CD14-positive monocyte (primary cell): ENCODE results near the gene PIK3IP1. TPM values are rescaled to one million over a fixed set of nuclear protein-coding genes. Genes with fewer than 3 reads are reported as not detected.

Experiments used
- DNase-seq, 3 donors: peaks; one replicate each; pipeline ENCODE4 v3.0.0-alpha.2; 2011 to 2022
- H2AFZ ChIP-seq: 2 replicates; pipeline ENCODE4 v1.6.0; 2012; ENCODE audit warnings: mild to moderate bottlenecking, low read depth, low read length, inconsistent platforms; ENCODE audit not compliant: insufficient read depth, poor library complexity, severe bottlenecking
- H3K27ac ChIP-seq, 2 donors: 1 replicate in 1 of 2; 2 replicates in 1 of 2; pipeline ENCODE4 v1.5.1; 2012 to 2013; ENCODE audit warnings: low read length in 2 of 2, control low read depth in 1 of 2, inconsistent platforms in 1 of 2, low read depth in 1 of 2, mild to moderate bottlenecking in 1 of 2
- H3K27me3 ChIP-seq, 2 donors: one replicate each; pipeline versions ENCODE4 v1.6.0 to v1.6.1; 2011 to 2013; ENCODE audit warnings: low read length in 2 of 2; ENCODE audit not compliant: control insufficient read depth in 2 of 2, insufficient read depth in 2 of 2
- H3K36me3 ChIP-seq, 2 donors: replicated peaks in 1 of 2; 1 replicate in 1 of 2; 2 replicates in 1 of 2; pipeline versions ENCODE4 v1.5.1 to v1.6.1; 2012 to 2013; ENCODE audit warnings: low read length in 2 of 2, control low read depth in 1 of 2, inconsistent platforms in 1 of 2, mild to moderate bottlenecking in 1 of 2; ENCODE audit not compliant: insufficient read depth in 2 of 2, control insufficient read depth in 1 of 2
- H3K4me1 ChIP-seq, 2 donors: 1 replicate in 1 of 2; 2 replicates in 1 of 2; pipeline versions ENCODE4 v1.5.1 to v1.6.1; 2012 to 2013; ENCODE audit warnings: low read length in 2 of 2, control low read depth in 1 of 2, inconsistent platforms in 1 of 2, mild to moderate bottlenecking in 1 of 2, moderate library complexity in 1 of 2; ENCODE audit not compliant: insufficient read depth in 2 of 2, control insufficient read depth in 1 of 2
- H3K4me2 ChIP-seq: replicated peaks from 2 replicates; pipeline ENCODE3; 2012; ENCODE audit warnings: low read length, moderate library complexity, mild to moderate bottlenecking; ENCODE audit not compliant: poor library complexity, severe bottlenecking; ENCODE audit errors: extremely low read depth
- H3K4me3 ChIP-seq, 3 experiments: fragments of 200-600 bp in 1 of 3; sonication (generic) in 1 of 3; replicated peaks in 1 of 3; 1 replicate in 2 of 3; 2 replicates in 1 of 3; pipeline ENCODE4 v1.5.1; 2011 to 2013; ENCODE audit warnings: low read length in 3 of 3, mild to moderate bottlenecking in 3 of 3, control low read depth in 2 of 3, low read depth in 2 of 3, inconsistent platforms in 1 of 3, moderate library complexity in 1 of 3
- H3K79me2 ChIP-seq: 2 replicates; pipeline ENCODE4 v1.6.0; 2012; ENCODE audit warnings: mild to moderate bottlenecking, control low read depth, inconsistent platforms, low read length, moderate library complexity; ENCODE audit not compliant: insufficient read depth
- H3K9ac ChIP-seq: 2 replicates; pipeline ENCODE4 v1.6.0; 2017; ENCODE audit warnings: low read length, mild to moderate bottlenecking; ENCODE audit not compliant: insufficient read depth, poor library complexity, severe bottlenecking
- H3K9me3 ChIP-seq, 2 donors: replicated peaks in 1 of 2; 1 replicate in 1 of 2; 2 replicates in 1 of 2; pipeline versions ENCODE4 v1.5.1 to v1.6.1; 2012 to 2013; ENCODE audit warnings: low read length in 2 of 2, control low read depth in 1 of 2; ENCODE audit not compliant: control insufficient read depth in 1 of 2, insufficient read depth in 1 of 2
- H4K20me1 ChIP-seq: 2 replicates; pipeline ENCODE4 v1.6.0; 2012; ENCODE audit warnings: mild to moderate bottlenecking, low read length, control low read depth, moderate library complexity; ENCODE audit not compliant: insufficient read depth
- H3K27ac Mint-ChIP-seq, 7 donors: one replicate each; pipeline ENCODE4 v1.8.0; 2020; ENCODE audit warnings: mild to moderate bottlenecking in 7 of 7, mixed read lengths in 7 of 7, moderate library complexity in 6 of 7, inconsistent platforms in 2 of 7
- H3K27me3 Mint-ChIP-seq, 3 donors: one replicate each; pipeline ENCODE4 v1.8.0; 2021 to 2022; ENCODE audit warnings: low read depth in 3 of 3, mild to moderate bottlenecking in 3 of 3, mixed read lengths in 3 of 3, moderate library complexity in 3 of 3, inconsistent platforms in 1 of 3
- H3K36me3 Mint-ChIP-seq, 2 donors: one replicate each; pipeline ENCODE4 v1.8.0; 2020; ENCODE audit warnings: mixed read lengths in 2 of 2, inconsistent platforms in 1 of 2, mild to moderate bottlenecking in 1 of 2
- H3K4me1 Mint-ChIP-seq: one replicate; pipeline ENCODE4 v1.8.0; 2020; ENCODE audit warnings: mild to moderate bottlenecking, mixed read lengths
- H3K4me3 Mint-ChIP-seq, 2 donors: one replicate each; pipeline ENCODE4 v1.8.0; 2020; ENCODE audit warnings: mild to moderate bottlenecking in 2 of 2, mixed read lengths in 2 of 2, moderate library complexity in 1 of 2
- H3K9me3 Mint-ChIP-seq, 7 donors: one replicate each; pipeline ENCODE4 v1.8.0; 2020 to 2022; ENCODE audit warnings: mixed read lengths in 7 of 7, mild to moderate bottlenecking in 6 of 7, moderate library complexity in 6 of 7, inconsistent platforms in 2 of 7
- WGBS: methylation state at CpG from one replicate; pipeline ENCODE4 v1.1.5; 2013; ENCODE audit warnings: missing lambda C conversion rate; ENCODE audit not compliant: insufficient coverage; 5-methylcytosine and 5-hydroxymethylcytosine counted together
- intact Hi-C, 2 donors: fragments of 100-400 bp; cut with micrococcal nuclease; formaldehyde crosslinking; loops; one replicate each; pipeline versions ENCODE4 v1.15.0 to v1.15.1; 2023
- polyA plus RNA-seq, 3 donors: library from polyadenylated mRNA; depleted of rRNA in 1 of 3; unstranded in 2 of 3; stranded (reverse) in 1 of 3; fragments of 300-500 nt in 2 of 3; fragments of >200 nt in 1 of 3; fragmentation: Illumina TruSeq in 2 of 3; gene quantifications; 1 replicate in 2 of 3; 2 replicates in 1 of 3; pipeline ENCODE4 v1.2.3, GENCODE V29; 2012 to 2021
- TF ChIP-seq, protein P1 (sequence below): fragments of 200-600 bp; IDR thresholded peaks from one replicate; pipeline ENCODE4 v1.8.0; 2022; ENCODE audit warnings: antibody characterized with exemption, mild to moderate bottlenecking

Gene PIK3IP1
- polyA plus RNA-seq, 3 donors = 21.8 to 37.3 (median 21.9) TPM

DNA sequence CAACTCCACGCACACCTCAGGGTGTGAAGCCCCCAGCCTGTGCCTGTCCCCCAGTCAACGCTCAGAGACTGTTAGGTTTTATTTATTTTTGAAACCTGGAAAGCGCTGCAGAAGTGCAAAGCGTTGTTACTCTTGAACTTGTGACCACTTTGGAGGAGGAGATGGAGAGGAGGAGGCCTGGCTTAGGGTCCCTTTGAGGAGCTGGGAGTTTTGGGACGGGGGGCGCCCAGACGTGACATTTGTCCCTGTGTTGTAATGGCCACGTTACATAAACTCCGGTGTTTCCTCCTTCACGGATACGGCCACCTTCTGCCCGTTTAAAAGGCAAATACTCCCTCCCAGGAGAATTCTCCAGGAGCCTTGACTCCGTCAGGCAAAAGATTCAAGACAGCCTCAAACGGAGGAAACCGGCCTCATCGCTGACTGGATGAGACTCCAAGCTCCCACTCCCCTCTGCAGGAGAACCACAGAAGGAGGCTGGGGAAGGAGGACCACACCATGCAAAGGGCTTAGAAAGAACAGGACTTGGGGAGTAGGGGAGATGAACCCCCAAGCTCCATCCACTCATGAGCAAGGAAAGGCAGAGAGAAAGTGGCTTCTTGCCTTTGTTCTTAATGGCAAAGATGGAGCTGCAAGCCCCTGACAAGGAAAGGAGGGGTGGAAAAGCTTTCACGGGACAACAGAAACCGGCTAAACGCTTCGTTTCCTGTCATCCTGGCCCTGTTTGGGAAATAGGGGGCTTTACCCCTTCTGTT is 630 bp downstream of the PIK3IP1 start:
- Mint-ChIP-seq H3K27ac (peak overlapping the region; percentile 86 to 99 (median 93)), H3K36me3 (peaks cover 14 to 24% of the 10 kb centered on the region in 2 donors), H3K4me3 (peak overlapping the region; percentile 92 to 98), H3K4me1 (peaks cover 70% of the 10 kb centered on the region), H3K9me3 (peaks cover 0 to 1% (median 0%) of the 10 kb centered on the region in 7 donors), H3K27me3 (peaks cover 0 to 5% (median 3%) of the 10 kb centered on the region in 3 donors)
- intact Hi-C loops = loop anchor here in 1 of 2 donors (5.0 kb wide), 3 partner anchors 59 to 324 kb away; partner anchors contain the start of genes MORC2, RNF185 and TUG1
- H3K36me3 ChIP-seq = peaks cover 9 to 15% of the 10 kb centered on the region in 2 donors
- peak overlapping the region; percentile 91 for H3K4me2 ChIP-seq
- peak overlapping the region; percentile 96 to 99 for H3K27ac ChIP-seq
- H3K4me1 ChIP-seq = peaks cover 78 to 94% of the 10 kb centered on the region in 2 donors
- WGBS = under 1% methylated on average over 12 of the region's 20 CpGs
- no peaks in the 10 kb centered on the region for H3K9me3 ChIP-seq
- peak in 1 of 3 donors; percentile 41 for DNase-seq
- peak overlapping the region; percentile 75 for H2AFZ ChIP-seq
- peaks cover 9% of the 10 kb centered on the region for H3K79me2 ChIP-seq
- H3K27me3 ChIP-seq = no peaks in the 10 kb centered on the region
- TF ChIP-seq, protein P1, sequence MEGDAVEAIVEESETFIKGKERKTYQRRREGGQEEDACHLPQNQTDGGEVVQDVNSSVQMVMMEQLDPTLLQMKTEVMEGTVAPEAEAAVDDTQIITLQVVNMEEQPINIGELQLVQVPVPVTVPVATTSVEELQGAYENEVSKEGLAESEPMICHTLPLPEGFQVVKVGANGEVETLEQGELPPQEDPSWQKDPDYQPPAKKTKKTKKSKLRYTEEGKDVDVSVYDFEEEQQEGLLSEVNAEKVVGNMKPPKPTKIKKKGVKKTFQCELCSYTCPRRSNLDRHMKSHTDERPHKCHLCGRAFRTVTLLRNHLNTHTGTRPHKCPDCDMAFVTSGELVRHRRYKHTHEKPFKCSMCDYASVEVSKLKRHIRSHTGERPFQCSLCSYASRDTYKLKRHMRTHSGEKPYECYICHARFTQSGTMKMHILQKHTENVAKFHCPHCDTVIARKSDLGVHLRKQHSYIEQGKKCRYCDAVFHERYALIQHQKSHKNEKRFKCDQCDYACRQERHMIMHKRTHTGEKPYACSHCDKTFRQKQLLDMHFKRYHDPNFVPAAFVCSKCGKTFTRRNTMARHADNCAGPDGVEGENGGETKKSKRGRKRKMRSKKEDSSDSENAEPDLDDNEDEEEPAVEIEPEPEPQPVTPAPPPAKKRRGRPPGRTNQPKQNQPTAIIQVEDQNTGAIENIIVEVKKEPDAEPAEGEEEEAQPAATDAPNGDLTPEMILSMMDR = no peak
- peak overlapping the region; percentile 68 to 96 (median 94) for H3K4me3 ChIP-seq
- peak overlapping the region; percentile 84 for H3K9ac ChIP-seq
- peaks cover 12% of the 10 kb centered on the region for H4K20me1 ChIP-seq

DNA sequence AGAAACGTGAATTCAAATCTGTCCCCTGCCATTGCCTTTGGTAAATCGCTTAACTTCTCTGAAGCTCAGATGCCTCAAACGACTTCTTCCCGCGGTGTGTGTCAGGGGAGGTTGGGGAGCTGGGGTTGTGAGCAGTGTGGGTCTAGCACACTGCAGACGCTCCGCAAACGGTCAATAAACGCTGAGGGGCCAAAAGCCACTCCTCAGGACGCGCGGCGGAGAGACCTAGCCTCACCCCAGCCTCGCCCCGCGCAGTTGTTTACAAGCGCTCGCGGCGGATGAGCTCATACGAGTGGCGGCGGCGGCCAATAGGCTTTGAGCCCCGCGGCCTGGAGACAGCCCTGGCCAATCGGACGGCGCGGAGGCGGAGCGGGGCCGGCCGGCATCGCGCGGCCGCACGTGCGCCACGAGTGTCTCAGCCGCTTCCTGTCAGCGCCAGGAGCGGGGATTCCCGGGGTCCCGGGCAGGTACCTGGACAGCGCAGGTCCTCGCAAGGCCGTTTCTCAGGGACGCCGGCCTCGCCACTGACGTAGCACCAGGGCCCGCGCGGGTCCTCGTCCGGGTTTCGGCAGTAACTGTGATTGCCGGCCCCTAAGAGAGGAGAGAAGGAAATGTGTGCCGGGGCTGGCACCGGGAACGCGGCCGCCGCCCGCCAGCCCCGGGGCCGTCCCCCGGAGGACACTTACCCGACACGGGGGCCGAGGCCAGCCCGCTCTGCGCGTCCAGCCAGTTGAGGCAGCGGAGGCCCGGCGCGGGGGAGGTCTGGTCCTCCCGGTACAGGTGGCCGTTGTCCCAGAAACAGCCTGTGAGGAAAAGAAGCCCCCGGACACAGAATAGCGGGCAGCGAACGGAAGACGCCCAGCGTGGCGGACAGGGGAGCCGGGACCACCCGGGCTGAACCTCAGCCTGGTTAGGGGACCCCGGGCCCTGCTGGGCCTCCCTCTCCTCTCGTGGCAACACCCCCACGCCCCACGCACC is 1.5 kb downstream of the PIK3IP1 start:
- H3K27ac Mint-ChIP-seq = peak overlapping the region; percentile 99 to 100 (median 99)
- H3K4me3 Mint-ChIP-seq = peak overlapping the region; percentile 92 to 97
- peak overlapping the region; percentile 84 for H3K9ac ChIP-seq
- H3K36me3 Mint-ChIP-seq = peaks cover 22 to 30% of the 10 kb centered on the region in 2 donors
- H3K9me3 ChIP-seq = no peaks in the 10 kb centered on the region
- H3K4me1 ChIP-seq = peaks cover 74 to 92% of the 10 kb centered on the region in 2 donors
- H3K4me2 ChIP-seq = peak overlapping the region; percentile 91
- under 1% methylated on average over 85 of the region's 95 CpGs for WGBS
- peaks cover 17 to 24% of the 10 kb centered on the region in 2 donors for H3K36me3 ChIP-seq
- H3K9me3 Mint-ChIP-seq = peaks cover 0 to 1% (median 0%) of the 10 kb centered on the region in 7 donors
- peaks cover 9% of the 10 kb centered on the region for H3K79me2 ChIP-seq
- peak; percentile 86 to 93 (median 91) for DNase-seq
- peak overlapping the region; percentile 68 to 96 (median 94) for H3K4me3 ChIP-seq
- no peaks in the 10 kb centered on the region for H3K27me3 ChIP-seq
- peaks cover 18% of the 10 kb centered on the region for H4K20me1 ChIP-seq
- intact Hi-C loops = loop anchor here in 1 of 2 donors (5.0 kb wide), 3 partner anchors 58 to 323 kb away; partner anchors contain the start of genes MORC2, RNF185 and TUG1
- TF ChIP-seq, protein P1 = no peak
- peak overlapping the region; percentile 96 to 99 for H3K27ac ChIP-seq
- peaks cover 67% of the 10 kb centered on the region for H3K4me1 Mint-ChIP-seq
- H2AFZ ChIP-seq = peak overlapping the region; percentile 75
- H3K27me3 Mint-ChIP-seq = peaks cover 0 to 5% (median 3%) of the 10 kb centered on the region in 3 donors
